HL-60 (cell line): ENCODE results near the gene HMCN2.

Experiments
- DNase-seq, 2 experiments: peaks; one replicate each; pipeline ENCODE4 v3.0.0-alpha.2; 2010 to 2020; ENCODE audit warnings: low read depth in 1 of 2, low spot score in 1 of 2
- H3K27ac ChIP-seq: fragments of 250-450 bp; sonication (Bioruptor Pico); replicated peaks from 2 replicates; pipeline ENCODE4 v1.5.1; 2020; ENCODE audit warnings: mild to moderate bottlenecking, moderate library complexity
- H3K27me3 ChIP-seq: fragments of 250-450 bp; sonication (Bioruptor Pico); 2 replicates; pipeline ENCODE4 v1.5.1; 2021; ENCODE audit warnings: mild to moderate bottlenecking, moderate library complexity; ENCODE audit not compliant: insufficient read depth, poor library complexity, severe bottlenecking
- H3K4me3 ChIP-seq: replicated peaks from 2 replicates; pipeline ENCODE4 v1.5.1; 2011; ENCODE audit warnings: mild to moderate bottlenecking, control low read depth, low read length; ENCODE audit not compliant: insufficient read depth
- GABPA ChIP-seq: IDR thresholded peaks from 2 replicates; pipeline ENCODE4 v1.6.1; 2012; ENCODE audit warnings: low read depth
- POLR2AphosphoS5 ChIP-seq: IDR thresholded peaks from 2 replicates; pipeline ENCODE4 v1.6.1; 2012; ENCODE audit warnings: low read depth
- SPI1 ChIP-seq: IDR thresholded peaks from 2 replicates; pipeline ENCODE4 v1.6.1; 2012; ENCODE audit warnings: low read depth, mild to moderate bottlenecking, borderline replicate concordance
- TF ChIP-seq, protein P1 (sequence below): IDR thresholded peaks from 2 replicates; pipeline ENCODE4 v1.6.1; 2012; ENCODE audit warnings: low read depth; ENCODE audit not compliant: insufficient replicate concordance
- TF ChIP-seq, protein P2 (sequence below): IDR thresholded peaks from one replicate; pipeline ENCODE4 v1.5.1; 2011; ENCODE audit warnings: low read length, control low read depth, inconsistent platforms; ENCODE audit not compliant: insufficient read depth

HMCN2 gene

DNA sequence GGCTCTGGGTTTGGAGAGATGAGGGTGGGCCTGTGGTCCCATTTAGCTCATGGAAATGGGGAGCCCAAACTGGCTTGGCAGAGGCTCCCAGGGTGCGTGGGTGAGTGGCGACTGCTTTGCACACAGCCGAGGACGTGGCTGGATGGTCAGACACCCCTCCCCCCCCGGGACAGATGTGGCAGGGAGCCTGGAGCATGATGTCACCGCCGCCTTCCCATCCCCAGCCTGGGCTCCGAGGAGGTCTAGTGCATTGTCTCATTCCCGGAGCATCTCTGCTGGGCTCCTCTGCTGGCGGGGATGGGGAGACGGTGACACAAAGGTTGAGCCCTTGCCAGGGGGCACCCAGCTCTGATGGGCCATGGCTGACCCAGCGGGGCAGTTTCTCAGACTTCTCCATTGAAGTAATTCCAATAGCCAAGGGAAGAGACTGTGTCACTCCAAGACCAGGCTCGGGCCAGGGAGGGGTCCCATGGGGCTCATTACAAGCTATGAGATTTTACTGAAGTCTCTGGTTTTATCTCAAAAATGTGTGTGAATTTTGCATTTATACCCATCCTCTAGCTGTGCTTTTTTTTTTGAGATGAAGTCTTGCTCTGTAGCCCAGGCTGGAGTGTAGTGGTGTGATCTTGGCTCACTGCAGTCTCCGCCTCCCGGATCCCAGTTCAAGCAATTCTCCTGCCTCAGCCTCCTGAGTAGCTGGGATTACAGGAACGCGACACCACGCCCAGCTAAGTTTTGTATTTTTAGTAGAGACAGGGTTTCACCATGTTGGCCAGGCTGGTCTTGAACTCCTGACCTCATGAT is 36.1 kb downstream of the HMCN2 start:
- H3K4me3 ChIP-seq: no peak overlapping the region
- no peak for TF ChIP-seq POLR2AphosphoS5
- TF ChIP-seq SPI1: no peak
- no peak for TF ChIP-seq GABPA
- TF ChIP-seq, protein P1, sequence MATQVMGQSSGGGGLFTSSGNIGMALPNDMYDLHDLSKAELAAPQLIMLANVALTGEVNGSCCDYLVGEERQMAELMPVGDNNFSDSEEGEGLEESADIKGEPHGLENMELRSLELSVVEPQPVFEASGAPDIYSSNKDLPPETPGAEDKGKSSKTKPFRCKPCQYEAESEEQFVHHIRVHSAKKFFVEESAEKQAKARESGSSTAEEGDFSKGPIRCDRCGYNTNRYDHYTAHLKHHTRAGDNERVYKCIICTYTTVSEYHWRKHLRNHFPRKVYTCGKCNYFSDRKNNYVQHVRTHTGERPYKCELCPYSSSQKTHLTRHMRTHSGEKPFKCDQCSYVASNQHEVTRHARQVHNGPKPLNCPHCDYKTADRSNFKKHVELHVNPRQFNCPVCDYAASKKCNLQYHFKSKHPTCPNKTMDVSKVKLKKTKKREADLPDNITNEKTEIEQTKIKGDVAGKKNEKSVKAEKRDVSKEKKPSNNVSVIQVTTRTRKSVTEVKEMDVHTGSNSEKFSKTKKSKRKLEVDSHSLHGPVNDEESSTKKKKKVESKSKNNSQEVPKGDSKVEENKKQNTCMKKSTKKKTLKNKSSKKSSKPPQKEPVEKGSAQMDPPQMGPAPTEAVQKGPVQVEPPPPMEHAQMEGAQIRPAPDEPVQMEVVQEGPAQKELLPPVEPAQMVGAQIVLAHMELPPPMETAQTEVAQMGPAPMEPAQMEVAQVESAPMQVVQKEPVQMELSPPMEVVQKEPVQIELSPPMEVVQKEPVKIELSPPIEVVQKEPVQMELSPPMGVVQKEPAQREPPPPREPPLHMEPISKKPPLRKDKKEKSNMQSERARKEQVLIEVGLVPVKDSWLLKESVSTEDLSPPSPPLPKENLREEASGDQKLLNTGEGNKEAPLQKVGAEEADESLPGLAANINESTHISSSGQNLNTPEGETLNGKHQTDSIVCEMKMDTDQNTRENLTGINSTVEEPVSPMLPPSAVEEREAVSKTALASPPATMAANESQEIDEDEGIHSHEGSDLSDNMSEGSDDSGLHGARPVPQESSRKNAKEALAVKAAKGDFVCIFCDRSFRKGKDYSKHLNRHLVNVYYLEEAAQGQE: no peak
- TF ChIP-seq, protein P2, sequence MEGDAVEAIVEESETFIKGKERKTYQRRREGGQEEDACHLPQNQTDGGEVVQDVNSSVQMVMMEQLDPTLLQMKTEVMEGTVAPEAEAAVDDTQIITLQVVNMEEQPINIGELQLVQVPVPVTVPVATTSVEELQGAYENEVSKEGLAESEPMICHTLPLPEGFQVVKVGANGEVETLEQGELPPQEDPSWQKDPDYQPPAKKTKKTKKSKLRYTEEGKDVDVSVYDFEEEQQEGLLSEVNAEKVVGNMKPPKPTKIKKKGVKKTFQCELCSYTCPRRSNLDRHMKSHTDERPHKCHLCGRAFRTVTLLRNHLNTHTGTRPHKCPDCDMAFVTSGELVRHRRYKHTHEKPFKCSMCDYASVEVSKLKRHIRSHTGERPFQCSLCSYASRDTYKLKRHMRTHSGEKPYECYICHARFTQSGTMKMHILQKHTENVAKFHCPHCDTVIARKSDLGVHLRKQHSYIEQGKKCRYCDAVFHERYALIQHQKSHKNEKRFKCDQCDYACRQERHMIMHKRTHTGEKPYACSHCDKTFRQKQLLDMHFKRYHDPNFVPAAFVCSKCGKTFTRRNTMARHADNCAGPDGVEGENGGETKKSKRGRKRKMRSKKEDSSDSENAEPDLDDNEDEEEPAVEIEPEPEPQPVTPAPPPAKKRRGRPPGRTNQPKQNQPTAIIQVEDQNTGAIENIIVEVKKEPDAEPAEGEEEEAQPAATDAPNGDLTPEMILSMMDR: no peak
- no peak overlapping the region for H3K27ac ChIP-seq
- DNase-seq: no peak
- H3K27me3 ChIP-seq: peaks cover 3% of the 10 kb centered on the region

DNA sequence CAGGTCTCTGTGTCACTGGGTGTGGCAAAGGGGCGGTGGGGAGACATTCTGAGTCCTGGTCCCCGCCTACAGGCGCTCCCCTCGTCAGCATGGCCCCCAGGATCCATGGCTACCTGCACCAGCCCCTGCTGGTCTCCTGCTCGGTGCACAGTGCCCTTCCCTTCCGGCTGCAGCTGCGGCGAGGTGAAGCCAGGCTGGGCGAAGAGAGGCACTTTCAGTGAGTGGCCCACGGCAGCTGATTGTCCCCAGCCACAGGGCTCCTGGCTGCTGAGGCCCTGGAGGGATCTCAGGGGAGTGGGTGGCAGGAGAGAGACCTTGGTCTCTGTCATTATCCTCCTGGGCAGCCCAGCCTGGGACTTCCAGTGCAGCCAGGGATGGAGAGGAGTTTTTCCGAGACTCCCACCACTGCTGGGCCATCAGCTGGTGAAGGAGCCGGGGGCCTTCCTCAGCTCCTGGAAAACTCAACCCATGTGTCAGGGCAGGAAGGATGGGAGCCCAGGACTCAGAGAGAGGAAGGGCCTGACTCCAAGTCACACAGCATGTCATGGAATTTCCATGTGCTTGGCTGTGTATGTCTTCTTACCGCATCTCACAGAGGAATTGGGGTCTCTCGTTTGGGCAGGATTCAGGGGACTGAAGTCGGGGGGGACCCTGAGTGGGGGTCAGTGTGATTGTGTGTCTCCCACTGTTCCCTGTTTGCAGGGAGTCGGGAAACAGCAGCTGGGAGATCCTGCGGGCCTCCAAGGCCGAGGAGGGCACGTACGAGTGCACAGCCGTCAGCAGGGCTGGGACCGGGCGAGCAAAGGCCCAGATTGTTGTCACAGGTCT is 37.4 kb downstream of the HMCN2 start:
- Histone ChIP-seq H3K27ac (no peak overlapping the region), H3K27me3 (peaks cover 3% of the 10 kb centered on the region), H3K4me3 (no peak overlapping the region)
- no peak for DNase-seq
- TF ChIP-seq, protein P1: no peak
- no peak for TF ChIP-seq POLR2AphosphoS5
- TF ChIP-seq SPI1: no peak
- TF ChIP-seq GABPA: no peak
- TF ChIP-seq, protein P2: no peak

DNA sequence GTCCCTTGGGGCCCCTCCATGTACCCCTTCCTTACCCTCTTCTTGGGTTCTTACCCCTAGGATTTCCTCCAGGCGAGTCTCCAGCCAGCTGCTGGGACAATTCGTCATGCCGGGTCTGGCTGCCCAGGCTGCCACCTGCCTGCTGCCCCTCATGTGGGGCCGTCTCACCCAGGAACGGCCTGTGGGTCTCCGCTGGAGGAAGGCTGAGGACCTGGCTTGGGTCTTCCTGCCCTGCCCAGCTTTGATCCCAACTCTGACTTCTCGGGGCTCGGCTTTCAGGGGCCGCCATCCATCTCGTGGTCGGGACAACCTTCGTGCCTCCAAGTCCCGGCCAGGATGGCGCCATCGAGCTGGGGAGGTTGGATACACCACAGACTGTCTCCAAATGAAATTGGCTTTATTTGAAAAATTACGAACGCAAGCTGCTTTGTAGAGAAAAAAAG is 38.1 kb downstream of the HMCN2 start:
- TF ChIP-seq, protein P2: no peak
- no peak for TF ChIP-seq GABPA
- TF ChIP-seq, protein P1: no peak
- TF ChIP-seq POLR2AphosphoS5: no peak
- TF ChIP-seq SPI1: no peak

More for the DNA sequence above, 38.1 kb downstream of the HMCN2 start:
- Histone ChIP-seq H3K27me3 (peaks cover 3% of the 10 kb centered on the region), H3K4me3 (no peak overlapping the region), H3K27ac (no peak overlapping the region)
- DNase-seq: no peak
